DMS153 treated with DMSO at 0.1 percent for 48 hours (cell line): Measurements from ENCODE around the gene FMO4.
"Not testable (repeated sequence)": the region's sequence is repeated elsewhere in the genome, so short reads cannot be mapped to it uniquely, and the experiment has no call there.

Source experiments
- DNase-seq: peaks from one replicate; lab custom pipeline; 2025; ENCODE audit not compliant: unreplicated experiment; lab: John Stamatoyannopoulos, UW

FMO4 gene

GRCh38 chr1:171384496-171384895 lies 70.5 kb downstream of the FMO4 start:
- no peak for DNase-seq

GRCh38 chr1:171389171-171389570 lies 75.2 kb downstream of the FMO4 start:
- no peak for DNase-seq

- DNase-seq, result not testable (repeated sequence)
Observed at GRCh38 chr1:171390740-171391139, 76.8 kb downstream of the FMO4 start.
